Activated CD8-positive, alpha-beta T cell treated with anti-CD3 and anti-CD28 coated beads for 36 hours (primary cell): Measurements from ENCODE around the gene CLINT1. TPM values are rescaled to one million over a fixed set of nuclear protein-coding genes. Genes with fewer than 3 reads are reported as not detected.

Source experiments
- ATAC-seq: fragments of 200-7000 bp; cut with Tn5 transposase; one replicate; pipeline ENCODE4 v1.10.0; 2021; ENCODE audit warnings: mild to moderate bottlenecking, moderate library complexity
- CTCF ChIA-PET: fragments of 350-600 bp; sonication (Branson Sonifier 250); formaldehyde crosslinking; loops from one replicate; lab custom pipeline; 2021; ENCODE audit warnings: antibody characterized with exemption; lab: Charles Lee
- POLR2A ChIA-PET: fragments of 350-600 bp; sonication (Branson Sonifier 250); formaldehyde crosslinking; loops from one replicate; lab custom pipeline; 2021; ENCODE audit warnings: antibody characterized with exemption; lab: Charles Lee
- DNase-seq: peaks from one replicate; pipeline ENCODE4 v3.0.0-alpha.2; 2020
- H3K27ac Mint-ChIP-seq: one replicate; pipeline ENCODE4 v1.8.0; 2021; ENCODE audit warnings: mild to moderate bottlenecking, mixed read lengths
- H3K27me3 Mint-ChIP-seq: one replicate; pipeline ENCODE4 v1.8.0; 2021; ENCODE audit warnings: mixed read lengths
- H3K36me3 Mint-ChIP-seq: one replicate; pipeline ENCODE4 v1.8.0; 2021; ENCODE audit warnings: low read depth, mixed read lengths
- H3K4me1 Mint-ChIP-seq: one replicate; pipeline ENCODE4 v1.8.0; 2021; ENCODE audit warnings: low read depth, mixed read lengths
- H3K4me3 Mint-ChIP-seq: one replicate; pipeline ENCODE4 v1.8.0; 2021; ENCODE audit warnings: mild to moderate bottlenecking, moderate library complexity, mixed read lengths
- H3K9me3 Mint-ChIP-seq: one replicate; pipeline ENCODE4 v1.8.0; 2021; ENCODE audit warnings: mixed read lengths
- CTCF ChIP-seq: fragments of 200-600 bp; IDR thresholded peaks from one replicate; pipeline ENCODE4 v1.8.0; 2022; ENCODE audit warnings: antibody characterized with exemption, mild to moderate bottlenecking
- intact Hi-C: fragments of 100-400 bp; cut with micrococcal nuclease; formaldehyde crosslinking; loops from one replicate; pipeline ENCODE4 v1.10.0; 2022
- total RNA-seq, 2 experiments: library from RNA; stranded (reverse); gene quantifications; one replicate each; pipeline ENCODE4 v1.2.3, GENCODE V29; 2021

Gene CLINT1
- total RNA-seq, 2 experiments from 2014 or later, result 56.8 to 60.7 TPM

- Mint-ChIP-seq H3K9me3 (peaks cover 1% of the 10 kb centered on the region), H3K4me1 (peaks cover 54% of the 10 kb centered on the region), H3K36me3 (peaks cover 10% of the 10 kb centered on the region), H3K27ac (no peak overlapping the region), H3K27me3 (no peaks in the 10 kb centered on the region), H3K4me3 (no peak overlapping the region)
- ChIA-PET POLR2A (no interaction called here), CTCF (interaction anchor here (1.0 to 3.2 kb wide), 3 partner anchors 78 to 248 kb away, joined by 3 to 14 read pairs (median 3); no protein-coding TSS in a partner anchor)
- no peak for TF ChIP-seq CTCF
- DNase-seq (no peak), ATAC-seq (no peak)
- intact Hi-C loops, result no loop called here
These were observed 31.5 kb downstream of the CLINT1 start for GRCh38 chr5:157827423-157827822.

GRCh38 chr5:157823655-157824054, 35.3 kb downstream of the CLINT1 start:
- Mint-ChIP-seq H3K4me3 (no peak overlapping the region), H3K9me3 (peaks cover 5% of the 10 kb centered on the region), H3K36me3 (peaks cover 20% of the 10 kb centered on the region), H3K4me1 (peaks cover 58% of the 10 kb centered on the region), H3K27ac (no peak overlapping the region), H3K27me3 (no peaks in the 10 kb centered on the region)
- no peak for ATAC-seq
- TF ChIP-seq CTCF, result no peak
- intact Hi-C loops, result no loop called here
- DNase-seq, result no peak
- POLR2A ChIA-PET, result no interaction called here
- CTCF ChIA-PET, result interaction anchor here (1.3 kb wide), 1 partner anchor 32 kb away, joined by 4 read pairs; no protein-coding TSS in a partner anchor

GRCh38 chr5:157821822-157822622, 36.9 kb downstream of the CLINT1 start:
- ChIA-PET POLR2A (no interaction called here), CTCF (interaction anchor here (1.0 to 1.3 kb wide), 2 partner anchors 33 to 127 kb away, joined by 3 to 4 read pairs; no protein-coding TSS in a partner anchor)
- TF ChIP-seq CTCF, result no peak
- H3K4me3 Mint-ChIP-seq, result no peak overlapping the region
- intact Hi-C loops, result no loop called here
- DNase-seq (peak; percentile 21), ATAC-seq (peak; percentile 51)
- H3K27ac Mint-ChIP-seq, result peak overlapping the region; percentile 36
- H3K36me3 Mint-ChIP-seq, result peaks cover 26% of the 10 kb centered on the region
- peaks cover 5% of the 10 kb centered on the region for H3K9me3 Mint-ChIP-seq
- H3K27me3 Mint-ChIP-seq, result no peaks in the 10 kb centered on the region
- peaks cover 50% of the 10 kb centered on the region for H3K4me1 Mint-ChIP-seq

- TF ChIP-seq CTCF, result no peak
- intact Hi-C loops, result no loop called here
- Mint-ChIP-seq H3K36me3 (peaks cover 29% of the 10 kb centered on the region), H3K27me3 (no peaks in the 10 kb centered on the region), H3K9me3 (peaks cover 5% of the 10 kb centered on the region), H3K4me3 (no peak overlapping the region), H3K27ac (peak overlapping the region; percentile 37), H3K4me1 (peaks cover 46% of the 10 kb centered on the region)
- CTCF ChIA-PET, result no interaction called here
- POLR2A ChIA-PET, result no interaction called here
- DNase-seq, result no peak
- ATAC-seq, result no peak
These were observed 37.5 kb downstream of the CLINT1 start for GRCh38 chr5:157821405-157821804.
